Colonic mucosa (tissue), 4 donors: ENCODE measurements around the gene GLRX5. TPM values are rescaled to one million over a fixed set of nuclear protein-coding genes. Genes with fewer than 3 reads are reported as not detected.

Source experiments
- DNase-seq: peaks from one replicate; pipeline ENCODE4 v3.0.0-alpha.2; 2020
- H3K27ac ChIP-seq: fragments of 200-600 bp; one replicate; pipeline ENCODE4 v1.8.0; 2021
- H3K27me3 ChIP-seq: fragments of 200-600 bp; one replicate; pipeline ENCODE4 v1.8.0; 2021
- H3K36me3 ChIP-seq: fragments of 200-600 bp; one replicate; pipeline ENCODE4 v1.8.0; 2021
- H3K4me1 ChIP-seq: fragments of 200-600 bp; one replicate; pipeline ENCODE4 v1.8.0; 2021; ENCODE audit warnings: mild to moderate bottlenecking
- H3K4me3 ChIP-seq: fragments of 200-600 bp; one replicate; pipeline ENCODE4 v1.8.0; 2021
- H3K9ac ChIP-seq, 2 donors: one replicate each; pipeline ENCODE4 v1.7.0; 2013; ENCODE audit warnings: control low read depth in 2 of 2, low read depth in 2 of 2, low read length in 2 of 2
- H3K9me3 ChIP-seq: fragments of 200-600 bp; one replicate; pipeline ENCODE4 v1.8.0; 2021
- intact Hi-C: fragments of 100-400 bp; cut with DNase I; formaldehyde crosslinking; loops from one replicate; pipeline ENCODE4 v1.14.1; 2022
- total RNA-seq, 2 donors: library from RNA; stranded (reverse); fragmentation: NEBNext Ultra II Directional in 1 of 2; extraction: Animal tissue kit (Norgen Biotek cat#: 25700) in 1 of 2; gene quantifications; one replicate each; pipeline ENCODE4 v1.2.1, GENCODE V29; 2021
- TF ChIP-seq, protein P1 (sequence below): fragments of 200-600 bp; IDR thresholded peaks from one replicate; pipeline ENCODE4 v1.8.0; 2022; ENCODE audit warnings: antibody characterized with exemption, mild to moderate bottlenecking
- donor health status: healthy.
- donor health status: DM: no; HTN: no; CAD: no.
- donor health status: DM: no; HTN: no; CAD: no.

GLRX5 gene
- total RNA-seq, 2 donors from 2014 or later, result 51.9 to 64.6 TPM

DNA sequence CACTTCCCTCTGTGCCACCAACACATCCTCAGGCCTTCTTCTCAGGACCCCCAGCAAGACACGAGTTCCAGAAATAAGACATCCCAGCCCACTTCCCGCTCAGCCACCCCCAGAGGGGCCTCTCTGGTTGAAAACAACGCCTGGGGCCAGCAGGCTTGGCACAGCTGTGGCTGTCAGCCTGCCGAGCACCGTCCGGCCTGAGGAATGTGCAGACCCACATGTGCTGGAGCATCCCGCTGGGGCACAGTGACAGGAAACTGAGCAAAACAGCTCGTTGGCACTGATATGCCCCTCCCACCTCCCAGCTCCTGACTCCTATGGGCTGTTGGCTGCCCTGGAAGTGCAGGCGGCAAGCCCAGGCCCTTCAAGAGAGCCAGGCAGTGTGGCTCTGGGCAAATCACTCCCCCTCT is 19.8 kb upstream of the GLRX5 start:
- TF ChIP-seq, protein P1, sequence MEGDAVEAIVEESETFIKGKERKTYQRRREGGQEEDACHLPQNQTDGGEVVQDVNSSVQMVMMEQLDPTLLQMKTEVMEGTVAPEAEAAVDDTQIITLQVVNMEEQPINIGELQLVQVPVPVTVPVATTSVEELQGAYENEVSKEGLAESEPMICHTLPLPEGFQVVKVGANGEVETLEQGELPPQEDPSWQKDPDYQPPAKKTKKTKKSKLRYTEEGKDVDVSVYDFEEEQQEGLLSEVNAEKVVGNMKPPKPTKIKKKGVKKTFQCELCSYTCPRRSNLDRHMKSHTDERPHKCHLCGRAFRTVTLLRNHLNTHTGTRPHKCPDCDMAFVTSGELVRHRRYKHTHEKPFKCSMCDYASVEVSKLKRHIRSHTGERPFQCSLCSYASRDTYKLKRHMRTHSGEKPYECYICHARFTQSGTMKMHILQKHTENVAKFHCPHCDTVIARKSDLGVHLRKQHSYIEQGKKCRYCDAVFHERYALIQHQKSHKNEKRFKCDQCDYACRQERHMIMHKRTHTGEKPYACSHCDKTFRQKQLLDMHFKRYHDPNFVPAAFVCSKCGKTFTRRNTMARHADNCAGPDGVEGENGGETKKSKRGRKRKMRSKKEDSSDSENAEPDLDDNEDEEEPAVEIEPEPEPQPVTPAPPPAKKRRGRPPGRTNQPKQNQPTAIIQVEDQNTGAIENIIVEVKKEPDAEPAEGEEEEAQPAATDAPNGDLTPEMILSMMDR, result no peak
- Histone ChIP-seq H3K27me3 (no peaks in the 10 kb centered on the region), H3K9me3 (no peaks in the 10 kb centered on the region), H3K27ac (peak overlapping the region; percentile 78), H3K4me3 (peak overlapping the region; percentile 76), H3K36me3 (no peaks in the 10 kb centered on the region), H3K9ac (peak overlapping the region; percentile 56 to 66), H3K4me1 (peaks cover 21% of the 10 kb centered on the region)
- no peak for DNase-seq
- intact Hi-C loops, result no loop called here

DNA sequence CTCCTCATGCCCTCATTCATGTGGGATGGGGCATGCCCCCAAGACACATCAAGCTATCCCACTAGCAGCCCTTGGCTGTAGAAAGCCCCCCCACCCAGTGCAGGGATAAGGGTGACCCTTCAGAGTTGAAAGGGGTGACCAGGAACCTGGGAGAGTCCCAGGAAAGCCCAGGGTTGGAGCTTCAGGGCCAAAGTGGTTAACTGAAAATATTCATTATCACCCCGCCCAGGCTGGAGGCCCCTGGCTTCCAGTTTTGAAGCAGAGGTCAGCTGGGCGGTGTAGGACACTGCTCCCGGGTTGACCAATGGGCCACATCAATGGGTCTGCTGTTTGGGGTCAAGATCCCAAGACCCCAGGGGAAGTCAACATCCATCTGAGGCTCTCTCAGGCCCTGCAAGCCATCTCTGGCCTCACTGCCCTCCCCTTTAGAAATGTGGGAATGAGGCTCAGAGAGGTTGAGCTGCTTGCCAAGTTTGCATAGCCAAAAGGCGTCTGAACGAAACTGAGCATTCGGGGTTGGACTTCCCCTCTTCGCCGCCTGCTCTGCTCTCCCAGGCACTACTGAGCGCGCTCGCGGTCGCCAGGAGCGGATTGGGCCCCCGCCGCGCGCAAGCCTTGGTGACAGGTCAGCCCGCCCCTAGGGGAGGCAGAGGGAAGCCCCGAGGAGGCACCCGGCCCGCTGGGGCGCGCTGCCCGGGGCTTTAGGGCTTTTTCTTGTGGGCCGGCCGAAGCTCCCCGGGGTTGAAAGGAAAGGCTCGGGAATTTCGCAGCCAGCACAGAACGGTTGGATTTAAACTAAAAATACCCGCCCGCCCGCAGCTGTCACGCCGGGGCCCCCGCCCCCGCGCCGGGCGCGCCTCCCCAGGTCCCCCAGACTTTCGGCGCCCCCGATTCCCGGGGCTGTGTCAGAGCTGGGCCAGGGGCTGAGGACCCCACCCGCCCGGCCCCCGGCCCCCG is 19.0 kb upstream of the GLRX5 start:
- Histone ChIP-seq H3K4me1 (peaks cover 21% of the 10 kb centered on the region), H3K4me3 (peak overlapping the region; percentile 76), H3K27me3 (no peaks in the 10 kb centered on the region), H3K27ac (peak overlapping the region; percentile 78), H3K9ac (peak overlapping the region; percentile 38 to 66), H3K9me3 (no peaks in the 10 kb centered on the region), H3K36me3 (no peaks in the 10 kb centered on the region)
- intact Hi-C loops, result no loop called here
- TF ChIP-seq, protein P1, result peak; percentile 35
- peak; percentile 75 for DNase-seq

DNA sequence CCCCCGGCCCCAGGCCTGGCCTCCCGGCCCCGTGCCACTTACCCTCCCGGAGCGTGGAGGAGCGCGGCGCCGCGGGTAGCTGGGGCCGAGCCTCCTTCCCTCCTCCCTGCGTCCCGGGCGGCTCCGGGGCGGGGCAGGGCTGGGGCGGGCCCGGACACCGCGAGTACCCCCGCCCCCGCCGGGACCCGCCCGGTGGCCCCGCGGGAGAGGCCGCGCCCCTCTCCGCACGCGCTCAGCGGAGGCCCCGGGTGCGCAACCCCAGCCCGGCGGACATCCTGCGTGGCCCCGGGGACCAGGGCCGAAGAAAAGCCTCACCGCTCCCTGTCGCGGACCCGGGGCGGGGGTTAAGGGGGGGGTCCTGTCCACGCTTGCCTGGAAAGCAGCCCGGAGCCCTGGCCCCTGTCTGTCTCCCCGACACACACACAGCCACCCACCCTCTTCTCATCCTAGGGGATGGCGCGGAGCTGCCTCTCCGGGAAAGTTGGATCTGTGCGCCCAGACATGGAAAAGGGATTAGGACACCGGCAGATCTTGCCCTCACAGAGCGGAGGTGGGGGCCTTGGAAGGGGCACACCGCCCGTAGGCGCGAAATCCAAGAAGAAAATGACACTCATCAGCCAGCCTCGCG is 18.2 kb upstream of the GLRX5 start, which contains the start of gene SYNE3:
TSS of gene SYNE3 (minus strand) at position 97 of the 628 bp plus-strand sequence. CDS start 40,829 bp downstream, outside the sequence.
- H3K4me1 ChIP-seq, result peaks cover 21% of the 10 kb centered on the region
- peak; percentile 78 for DNase-seq

DNA sequence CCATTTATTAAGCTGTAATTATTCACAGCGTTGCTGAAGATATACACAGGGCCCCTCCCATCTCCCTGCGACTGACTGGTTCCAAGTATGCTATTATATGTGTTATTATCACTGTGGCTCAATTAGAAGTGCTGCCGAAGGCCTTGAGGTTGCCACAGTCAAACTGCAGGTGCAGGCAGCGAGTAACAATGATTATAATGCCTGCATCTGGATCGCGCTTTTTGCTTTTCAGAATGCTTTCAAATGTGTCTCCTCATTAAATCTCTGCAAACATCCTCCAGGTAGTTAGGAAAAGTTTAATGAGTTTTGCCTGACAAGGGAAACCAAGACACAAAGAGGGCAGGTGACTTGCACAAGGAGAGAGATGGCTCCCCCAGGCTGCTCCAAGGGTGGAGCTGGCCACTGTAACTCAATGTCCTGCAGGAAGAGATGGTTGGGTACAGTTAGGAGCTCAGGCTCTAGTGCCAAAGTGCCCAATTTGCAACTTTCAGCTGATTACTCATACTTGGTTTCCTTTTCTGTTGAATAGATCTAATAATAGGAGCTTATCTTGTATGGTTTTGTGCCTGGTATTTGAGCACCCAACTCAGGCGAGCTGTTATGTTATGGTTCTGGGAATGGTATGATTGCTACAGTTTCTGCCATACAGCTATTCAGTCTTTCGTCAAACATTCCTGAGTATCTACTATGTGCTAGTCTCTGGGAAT is 16.7 kb upstream of the GLRX5 start:
- Histone ChIP-seq H3K9ac (peak overlapping the region; percentile 7 to 14), H3K27ac (peak overlapping the region; percentile 19)

More for the DNA sequence above, 18.2 kb upstream of the GLRX5 start, which contains the start of gene SYNE3:
- no peaks in the 10 kb centered on the region for H3K27me3 ChIP-seq
- H3K36me3 ChIP-seq, result no peaks in the 10 kb centered on the region
- TF ChIP-seq, protein P1, result no peak
- H3K9ac ChIP-seq, result peak within 1 kb of the TSS; percentile 66 to 67
- peak within 1 kb of the TSS; percentile 76 for H3K4me3 ChIP-seq
- intact Hi-C loops, result no loop called here
- H3K9me3 ChIP-seq, result no peaks in the 10 kb centered on the region
- peak within 1 kb of the TSS; percentile 78 for H3K27ac ChIP-seq

More for the DNA sequence above, 16.7 kb upstream of the GLRX5 start:
- Histone ChIP-seq H3K36me3 (no peaks in the 10 kb centered on the region), H3K9me3 (no peaks in the 10 kb centered on the region), H3K27me3 (no peaks in the 10 kb centered on the region), H3K4me3 (no peak overlapping the region), H3K4me1 (peaks cover 25% of the 10 kb centered on the region)
- no peak for DNase-seq
- TF ChIP-seq, protein P1, result no peak
- intact Hi-C loops, result no loop called here
